Left lung (tissue), 10 donors: ENCODE measurements around the gene AMZ1. TPM values are rescaled to one million over a fixed set of nuclear protein-coding genes. Genes with fewer than 3 reads are reported as not detected.

Experiments
- ATAC-seq: fragments of 200-7000 bp; cut with Tn5 transposase; one replicate; pipeline ENCODE4 v1.9.1; 2020; ENCODE audit warnings: moderate library complexity
- DNase-seq, 4 donors: peaks; one replicate each; pipeline ENCODE4 v3.0.0-alpha.2; 2013 to 2020
- H3K27ac ChIP-seq, 2 donors: fragments of 200-600 bp; sonication (generic) in 1 of 2; one replicate each; pipeline versions ENCODE4 v1.5.0 to v1.8.0; 2020 to 2021
- H3K27me3 ChIP-seq, 2 donors: fragments of 200-600 bp; sonication (generic) in 1 of 2; one replicate each; pipeline versions ENCODE4 v1.5.0 to v1.8.0; 2020 to 2021
- H3K36me3 ChIP-seq, 2 donors: fragments of 200-600 bp; sonication (generic) in 1 of 2; one replicate each; pipeline versions ENCODE4 v1.5.0 to v1.8.0; 2020 to 2021
- H3K4me1 ChIP-seq, 2 donors: fragments of 200-600 bp; one replicate each; pipeline ENCODE4 v1.8.0; 2021
- H3K4me3 ChIP-seq, 2 donors: fragments of 200-600 bp; sonication (generic) in 1 of 2; one replicate each; pipeline versions ENCODE4 v1.5.0 to v1.8.0; 2020 to 2021; ENCODE audit warnings: mild to moderate bottlenecking in 1 of 2
- H3K9me3 ChIP-seq, 2 donors: fragments of 200-600 bp; sonication (generic) in 1 of 2; one replicate each; pipeline versions ENCODE4 v1.5.0 to v1.8.0; 2020 to 2021
- intact Hi-C, 2 donors: fragments of 100-400 bp; cut with DNase I; formaldehyde crosslinking; loops; one replicate each; pipeline versions ENCODE4 v1.11.2 to v1.14.2; 2022
- polyA plus RNA-seq, 6 donors: library from polyadenylated mRNA; unstranded; fragments of 120-200 nt; gene quantifications; one replicate each; pipeline ENCODE4 v1.2.1, GENCODE V29; 2013; ENCODE audit not compliant: insufficient read length in 6 of 6
- total RNA-seq, 2 donors: library from RNA; stranded (reverse); fragmentation: NEBNext Ultra II Directional; extraction: Animal tissue kit (Norgen Biotek cat#: 25700); gene quantifications; one replicate each; pipeline ENCODE4 v1.2.1, GENCODE V29; 2021
- TF ChIP-seq, protein P1 (sequence below), 2 donors: fragments of 200-600 bp; sonication (generic) in 1 of 2; IDR thresholded peaks; one replicate each; pipeline versions ENCODE4 v1.5.0 to v1.8.0; 2021; ENCODE audit warnings: antibody characterized with exemption in 2 of 2
- donor health status: DM: no; HTN: yes; CAD: no.
- donor health status: DM: no; HTN: no; CAD: no.

The AMZ1 gene
- total and polyA plus RNA-seq, 8 donors = 0.13 to 1.7 (median 0.71) TPM

DNA sequence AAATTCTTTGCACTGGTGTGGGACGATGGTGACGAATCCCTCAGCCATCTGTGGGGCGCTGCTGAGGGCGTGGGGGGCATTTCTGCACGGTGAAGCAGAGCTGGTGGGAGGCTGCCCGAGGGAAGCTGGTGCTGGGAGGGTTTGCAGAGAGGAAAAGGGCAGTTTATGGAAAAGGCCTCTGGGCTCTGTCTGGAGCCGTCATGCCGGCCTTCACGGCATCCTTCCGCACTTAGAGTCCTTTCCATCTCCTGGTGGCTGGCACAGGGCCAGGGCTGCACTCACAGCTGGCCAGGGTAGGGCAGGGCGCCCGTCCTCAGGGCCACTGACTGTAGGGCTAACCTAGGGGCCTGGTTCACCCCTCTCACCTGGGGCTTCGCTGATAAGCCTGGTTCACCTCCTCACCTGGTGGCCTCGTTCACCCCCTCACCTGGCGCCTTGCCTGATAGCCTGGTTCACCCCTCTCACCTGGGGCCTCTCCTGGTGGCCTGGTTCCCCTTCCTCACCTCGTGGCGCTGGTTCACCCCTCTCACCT is 598 bp upstream of the AMZ1 start:
- intact Hi-C loops = loop anchor here in 1 of 2 donors (10.0 kb wide), 2 partner anchors 123 to 233 kb away; no protein-coding TSS in a partner anchor
- H3K4me3 ChIP-seq = no peak overlapping the region

GRCh38 chr7:2688409-2689342 is 674 bp downstream of the AMZ1 start:
- intact Hi-C loops = loop anchor here in 1 of 2 donors (10.0 kb wide), 2 partner anchors 124 to 234 kb away; no protein-coding TSS in a partner anchor
- H3K27me3 ChIP-seq = peaks cover 23 to 66% of the 10 kb centered on the region in 2 donors
- peaks cover 3 to 22% of the 10 kb centered on the region in 2 donors for H3K4me1 ChIP-seq
- H3K27ac ChIP-seq = no peak overlapping the region
- ATAC-seq (no peak), DNase-seq (no peak)
- H3K4me3 ChIP-seq = no peak overlapping the region
- H3K9me3 ChIP-seq = no peaks in the 10 kb centered on the region
- no peaks in the 10 kb centered on the region for H3K36me3 ChIP-seq
- TF ChIP-seq, protein P1, sequence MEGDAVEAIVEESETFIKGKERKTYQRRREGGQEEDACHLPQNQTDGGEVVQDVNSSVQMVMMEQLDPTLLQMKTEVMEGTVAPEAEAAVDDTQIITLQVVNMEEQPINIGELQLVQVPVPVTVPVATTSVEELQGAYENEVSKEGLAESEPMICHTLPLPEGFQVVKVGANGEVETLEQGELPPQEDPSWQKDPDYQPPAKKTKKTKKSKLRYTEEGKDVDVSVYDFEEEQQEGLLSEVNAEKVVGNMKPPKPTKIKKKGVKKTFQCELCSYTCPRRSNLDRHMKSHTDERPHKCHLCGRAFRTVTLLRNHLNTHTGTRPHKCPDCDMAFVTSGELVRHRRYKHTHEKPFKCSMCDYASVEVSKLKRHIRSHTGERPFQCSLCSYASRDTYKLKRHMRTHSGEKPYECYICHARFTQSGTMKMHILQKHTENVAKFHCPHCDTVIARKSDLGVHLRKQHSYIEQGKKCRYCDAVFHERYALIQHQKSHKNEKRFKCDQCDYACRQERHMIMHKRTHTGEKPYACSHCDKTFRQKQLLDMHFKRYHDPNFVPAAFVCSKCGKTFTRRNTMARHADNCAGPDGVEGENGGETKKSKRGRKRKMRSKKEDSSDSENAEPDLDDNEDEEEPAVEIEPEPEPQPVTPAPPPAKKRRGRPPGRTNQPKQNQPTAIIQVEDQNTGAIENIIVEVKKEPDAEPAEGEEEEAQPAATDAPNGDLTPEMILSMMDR (IDR thresholded peaks at IDR 0.05) = no peak

More for the DNA sequence above, 598 bp upstream of the AMZ1 start:
- Histone ChIP-seq H3K4me1 (peaks cover 3 to 22% of the 10 kb centered on the region in 2 donors), H3K27me3 (peaks cover 23 to 74% of the 10 kb centered on the region in 2 donors), H3K36me3 (no peaks in the 10 kb centered on the region), H3K27ac (no peak overlapping the region), H3K9me3 (no peaks in the 10 kb centered on the region)
- TF ChIP-seq, protein P1 (IDR thresholded peaks at IDR 0.05) = no peak
- ATAC-seq (peak; percentile 23), DNase-seq (no peak)

GRCh38 chr7:2689343-2689847 is 1.4 kb downstream of the AMZ1 start:
- H3K4me3 ChIP-seq = no peak overlapping the region
- no peak overlapping the region for H3K27ac ChIP-seq
- no peaks in the 10 kb centered on the region for H3K9me3 ChIP-seq
- ATAC-seq (no peak), DNase-seq (no peak)
- peaks cover 3 to 22% of the 10 kb centered on the region in 2 donors for H3K4me1 ChIP-seq
- TF ChIP-seq, protein P1 (IDR thresholded peaks at IDR 0.05) = no peak
- intact Hi-C loops = loop anchor here in 1 of 2 donors (10.0 kb wide), 2 partner anchors 125 to 235 kb away; no protein-coding TSS in a partner anchor
- peaks cover 23 to 65% of the 10 kb centered on the region in 2 donors for H3K27me3 ChIP-seq
- H3K36me3 ChIP-seq = no peaks in the 10 kb centered on the region

DNA sequence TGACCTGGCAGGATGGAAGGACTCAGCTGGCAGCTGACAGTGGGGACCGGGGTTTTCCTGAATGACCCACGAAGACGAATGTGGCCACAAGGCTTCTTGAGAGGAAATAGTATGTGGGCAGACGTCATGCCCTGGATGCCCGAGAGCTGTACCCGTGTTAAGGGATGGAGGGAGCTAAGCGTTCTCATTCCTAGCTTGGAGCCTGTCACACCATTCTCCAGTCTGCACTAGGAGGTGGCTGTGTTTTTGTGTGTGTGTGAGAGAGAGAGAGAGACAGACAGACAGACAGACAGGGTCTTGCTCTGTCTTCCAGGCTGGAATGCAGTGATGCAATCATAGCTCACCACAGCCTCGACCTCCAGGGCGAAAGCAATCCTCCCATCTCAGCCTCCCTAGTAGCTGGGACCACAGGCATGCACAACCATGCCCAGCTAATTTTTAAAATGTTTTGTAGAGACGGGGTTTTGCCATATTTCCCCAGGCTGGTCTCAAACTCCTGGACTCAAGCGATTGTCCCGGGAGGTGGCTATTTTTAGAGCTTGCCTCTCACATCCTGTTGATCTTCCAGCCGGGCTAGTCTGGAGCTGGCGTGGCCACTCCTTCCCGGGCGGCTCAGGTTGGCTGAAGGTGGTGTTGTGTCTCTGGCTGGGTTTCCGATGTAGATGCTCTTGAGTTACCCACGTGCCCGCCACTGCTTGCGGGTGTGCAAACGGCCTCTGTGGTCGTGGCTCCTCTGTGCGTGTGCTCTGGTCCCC is 2.1 kb downstream of the AMZ1 start:
- no peak for ATAC-seq
- H3K36me3 ChIP-seq = no peaks in the 10 kb centered on the region
- TF ChIP-seq, protein P1 (IDR thresholded peaks at IDR 0.05) = no peak
- no peak overlapping the region for H3K4me3 ChIP-seq
- peaks cover 23 to 58% of the 10 kb centered on the region in 2 donors for H3K27me3 ChIP-seq
- peaks cover 3 to 22% of the 10 kb centered on the region in 2 donors for H3K4me1 ChIP-seq
- no peaks in the 10 kb centered on the region for H3K9me3 ChIP-seq
- intact Hi-C loops = loop anchor here in 1 of 2 donors (10.0 kb wide), 2 partner anchors 125 to 235 kb away; no protein-coding TSS in a partner anchor
- DNase-seq = no peak
- no peak overlapping the region for H3K27ac ChIP-seq
